ENCODE results near the gene FBXW9.
"Not testable (repeated sequence)": the region's sequence is repeated elsewhere in the genome, so short reads cannot be mapped to it uniquely, and the experiment has no call there.

FBXW9 gene

GRCh38 chr19:12648088-12648487 lies 48.3 kb downstream of the FBXW9 start:
- FAIRE-seq: no peak

- FAIRE-seq: no peak
These were observed 48.9 kb downstream of the FBXW9 start for GRCh38 chr19:12647490-12648071.

- FAIRE-seq: no peak
These were observed 49.4 kb downstream of the FBXW9 start for GRCh38 chr19:12647047-12647446.

- no peak for FAIRE-seq
These were observed 49.9 kb downstream of the FBXW9 start for GRCh38 chr19:12646551-12646950.

- FAIRE-seq: not testable (repeated sequence)
These were observed 52.7 kb downstream of the FBXW9 start for GRCh38 chr19:12643716-12644115.

GRCh38 chr19:12642506-12642905 lies 53.9 kb downstream of the FBXW9 start:
- no peak for FAIRE-seq

GRCh38 chr19:12641456-12641855 lies 55.0 kb downstream of the FBXW9 start:
- FAIRE-seq: no peak

GRCh38 chr19:12639901-12640613 lies 56.4 kb downstream of the FBXW9 start:
- FAIRE-seq: no peak

Measured in TTC549 (cell line).